ENCODE results near the gene OLFML2A.

Gene OLFML2A

GRCh38 chr9:124861342-124862229, 84.7 kb downstream of the OLFML2A start, which contains the start of the genes ARPC5L and RPL35 (continued):
- peak; percentile 27; the same call in 1 of the 2 replicates for TF ChIP-seq TSHZ1 (tag by site-specific recombination; IDR thresholded peaks at IDR 0.05; ENCODE audit: borderline replicate concordance)
- TF ChIP-seq ZNF292 (tag by site-specific recombination; IDR thresholded peaks at IDR 0.05; ENCODE audit: borderline replicate concordance, low read depth), result no peak
- 0 out of 2 replicates have a peak, but pooled peaks have one; percentile 30 for TF ChIP-seq ZNF660 (tag by site-specific recombination; IDR thresholded peaks at IDR 0.05)
- TF ChIP-seq ZNF221 (tag by site-specific recombination; IDR thresholded peaks at IDR 0.05; ENCODE audit: borderline replicate concordance), result no peak
- peak; percentile 97 for TF ChIP-seq ZNF629 (tag by site-specific recombination; IDR thresholded peaks at IDR 0.05)
- no peak for TF ChIP-seq ZNF423 (tag by site-specific recombination; IDR thresholded peaks at IDR 0.05)
- no peak for TF ChIP-seq ZNF596 (tag by site-specific recombination; IDR thresholded peaks at IDR 0.05)
- no peak for TF ChIP-seq ZNF10 (tag by site-specific recombination; IDR thresholded peaks at IDR 0.05)
- no peak; the same call in none of the 2 replicates for TF ChIP-seq ZXDB (tag by site-specific recombination; IDR thresholded peaks at IDR 0.05)
- no peak for TF ChIP-seq ZNF549 (tag by site-specific recombination; IDR thresholded peaks at IDR 0.05)
- TF ChIP-seq ZNF785 (tag by site-specific recombination; IDR thresholded peaks at IDR 0.05), result 0 out of 2 replicates have a peak, but pooled peaks have one; percentile 62
- TF ChIP-seq ZNF544 (tag by site-specific recombination; IDR thresholded peaks at IDR 0.05), result no peak
- peak; percentile 73 for TF ChIP-seq YY1 (tag by site-specific recombination; IDR thresholded peaks at IDR 0.05)
- no peak for TF ChIP-seq ZNF433 (tag by site-specific recombination; IDR thresholded peaks at IDR 0.05; ENCODE audit: low read depth)
- TF ChIP-seq PRDM2 (tag by site-specific recombination; IDR thresholded peaks at IDR 0.05; ENCODE audit: borderline replicate concordance), result no peak
- TF ChIP-seq BCL6B (tag by site-specific recombination; IDR thresholded peaks at IDR 0.05), result no peak
- TF ChIP-seq KLF16 (tag by site-specific recombination; IDR thresholded peaks at IDR 0.05), result 0 out of 2 replicates have a peak, but pooled peaks have one; percentile 37
- 0 out of 2 replicates have a peak, but pooled peaks have one; percentile 62 for TF ChIP-seq ZBTB20 (tag by site-specific recombination; IDR thresholded peaks at IDR 0.05)
- no peak for TF ChIP-seq OVOL3 (tag by site-specific recombination; IDR thresholded peaks at IDR 0.05)
- TF ChIP-seq HOXD13 (CRISPR knock-in tag; IDR thresholded peaks at IDR 0.05; ENCODE audit: borderline replicate concordance), result no peak
- TF ChIP-seq ZBTB7A (tag by site-specific recombination; IDR thresholded peaks at IDR 0.05; ENCODE audit: low read depth), result no peak
- TF ChIP-seq ZBTB11 (tag by site-specific recombination; conservative IDR thresholded peaks at IDR 0.05; ENCODE audit: low read depth), result peak; percentile 66

Measured in HEK293 (cell line).